Stimulated activated naive B cell treated with anti-CD40 and anti-IgM and Interleukin-4, amounts not matched to agents 10 μg/mL and 1 μg/mL and 100 μg/mL, for 72 hours (primary cell): ENCODE measurements around the gene TMEM218.

Experiments used
- ATAC-seq, 2 donors: fragments of 150-1000 bp; cut with Tn5 transposase; replicated peaks; 2 replicates each; pipeline ENCODE4 v1.10.0; 2021; ENCODE audit warnings: moderate library complexity in 1 of 2
- DNase-seq: peaks from one replicate; pipeline ENCODE4 v3.0.0; 2021
- H3K27ac Mint-ChIP-seq: one replicate; pipeline ENCODE4 v1.8.0; 2022; ENCODE audit warnings: mild to moderate bottlenecking, mixed read lengths
- H3K27me3 Mint-ChIP-seq, 2 donors: one replicate each; pipeline ENCODE4 v1.8.0; 2022; ENCODE audit warnings: mixed read lengths in 2 of 2
- H3K36me3 Mint-ChIP-seq, 2 donors: one replicate each; pipeline ENCODE4 v1.8.0; 2022; ENCODE audit warnings: mixed read lengths in 2 of 2, mild to moderate bottlenecking in 1 of 2
- H3K4me1 Mint-ChIP-seq, 2 donors: one replicate each; pipeline ENCODE4 v1.8.0; 2022; ENCODE audit warnings: mixed read lengths in 2 of 2, mild to moderate bottlenecking in 1 of 2
- H3K4me3 Mint-ChIP-seq, 2 donors: one replicate each; pipeline ENCODE4 v1.8.0; 2022; ENCODE audit warnings: mild to moderate bottlenecking in 2 of 2, mixed read lengths in 2 of 2, moderate library complexity in 1 of 2
- H3K9me3 Mint-ChIP-seq, 2 donors: one replicate each; pipeline ENCODE4 v1.8.0; 2022; ENCODE audit warnings: mixed read lengths in 2 of 2, mild to moderate bottlenecking in 1 of 2

Gene TMEM218

DNA sequence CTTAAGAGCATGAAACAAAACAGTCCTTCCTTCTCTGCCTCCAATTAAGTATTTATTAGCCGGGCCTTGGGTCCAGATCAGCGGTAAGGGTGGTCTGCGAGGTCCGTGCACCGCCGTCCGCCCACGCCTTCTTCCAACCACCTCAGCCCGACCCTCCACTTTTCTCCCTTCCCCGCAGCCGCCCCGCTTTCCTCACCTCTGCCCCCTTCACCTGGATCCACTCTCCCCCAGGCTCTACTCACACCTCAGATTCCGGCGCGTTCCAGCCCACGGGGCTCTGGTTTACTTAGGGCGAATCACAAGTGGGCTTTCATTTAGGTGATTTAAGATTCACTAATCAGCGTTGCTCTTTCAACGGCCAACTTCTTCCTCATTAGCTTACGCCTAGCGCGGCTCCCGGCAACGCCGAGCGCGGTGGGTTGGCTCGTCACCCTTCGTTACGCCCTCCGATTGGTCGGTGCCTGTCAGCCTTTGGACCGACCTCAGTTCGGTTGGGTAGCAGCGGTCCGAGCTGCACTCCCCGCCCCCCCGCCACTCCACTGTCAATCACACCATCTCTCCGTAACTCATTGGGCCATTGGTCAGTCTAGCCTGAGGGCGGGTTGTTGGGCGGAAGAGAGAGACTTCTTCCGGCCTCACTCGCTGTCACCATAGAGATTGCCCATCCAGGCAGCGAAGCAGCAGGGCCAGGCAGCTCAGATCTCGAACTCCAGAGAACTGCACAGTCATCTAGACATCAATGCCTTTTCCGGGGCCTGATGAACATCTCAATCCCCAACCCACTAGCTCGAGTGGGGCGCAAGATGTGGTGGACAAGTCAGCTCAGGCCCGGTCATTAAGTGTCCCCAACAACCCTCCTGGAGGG is at the start of gene TMEM218:
Gene TMEM218 (minus strand): TSS at position 284 of the 865 bp plus-strand sequence. CDS start 9,385 bp downstream, outside the sequence.
- peak within 1 kb of the TSS; percentile 90 to 100 for H3K4me3 Mint-ChIP-seq
- peak within 1 kb of the TSS; percentile 94 for H3K27ac Mint-ChIP-seq
- ATAC-seq, result peak; percentile 97 to 98
- H3K27me3 Mint-ChIP-seq, result peaks cover 0 to 12% of the 10 kb centered on the region in 2 donors
- peaks cover 7 to 11% of the 10 kb centered on the region in 2 donors for H3K36me3 Mint-ChIP-seq
- peaks cover 8 to 13% of the 10 kb centered on the region in 2 donors for H3K4me1 Mint-ChIP-seq
- peak; percentile 98 for DNase-seq
- peaks cover 4 to 5% of the 10 kb centered on the region in 2 donors for H3K9me3 Mint-ChIP-seq

DNA sequence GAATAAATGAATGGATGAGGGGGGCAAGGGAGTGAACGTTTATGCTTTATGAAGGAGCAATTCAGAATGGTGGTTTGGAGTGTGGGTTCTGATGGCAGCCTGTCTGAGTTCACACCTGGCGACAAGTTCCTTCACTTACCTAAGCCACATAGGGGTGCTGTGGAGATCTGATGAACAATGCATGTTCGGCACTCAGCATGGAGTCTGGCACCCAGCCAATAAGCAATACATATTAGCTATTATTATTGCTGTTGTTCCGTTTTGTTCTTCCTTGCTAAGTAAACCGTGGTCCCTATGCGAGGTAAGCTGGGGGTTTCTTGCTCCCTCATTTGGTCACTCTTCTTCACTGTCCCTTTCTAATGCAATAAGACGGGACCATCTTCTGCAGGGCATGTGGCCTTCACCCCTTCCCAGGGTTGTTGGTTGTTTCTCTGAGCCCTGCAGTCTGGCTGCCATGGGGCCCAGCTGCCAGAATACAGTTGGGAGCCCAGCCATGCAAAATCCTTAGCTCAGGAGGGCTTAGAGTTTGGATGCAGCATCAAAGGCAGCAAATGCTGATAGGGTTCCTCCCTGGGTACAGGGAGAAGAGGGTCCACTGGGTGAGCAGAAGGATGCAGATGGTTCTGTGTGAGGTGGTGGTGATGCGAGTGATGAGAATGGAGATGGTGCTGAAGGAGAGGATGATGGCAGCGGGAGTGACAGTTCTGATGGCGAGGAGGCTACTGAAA is 46.7 kb upstream of the TMEM218 start:
- Mint-ChIP-seq H3K27ac (no peak overlapping the region), H3K4me3 (no peak overlapping the region), H3K9me3 (no peaks in the 10 kb centered on the region), H3K4me1 (no peaks in the 10 kb centered on the region), H3K36me3 (no peaks in the 10 kb centered on the region), H3K27me3 (peaks cover 74 to 75% of the 10 kb centered on the region in 2 donors)
- ATAC-seq, result no peak
- DNase-seq, result no peak

DNA sequence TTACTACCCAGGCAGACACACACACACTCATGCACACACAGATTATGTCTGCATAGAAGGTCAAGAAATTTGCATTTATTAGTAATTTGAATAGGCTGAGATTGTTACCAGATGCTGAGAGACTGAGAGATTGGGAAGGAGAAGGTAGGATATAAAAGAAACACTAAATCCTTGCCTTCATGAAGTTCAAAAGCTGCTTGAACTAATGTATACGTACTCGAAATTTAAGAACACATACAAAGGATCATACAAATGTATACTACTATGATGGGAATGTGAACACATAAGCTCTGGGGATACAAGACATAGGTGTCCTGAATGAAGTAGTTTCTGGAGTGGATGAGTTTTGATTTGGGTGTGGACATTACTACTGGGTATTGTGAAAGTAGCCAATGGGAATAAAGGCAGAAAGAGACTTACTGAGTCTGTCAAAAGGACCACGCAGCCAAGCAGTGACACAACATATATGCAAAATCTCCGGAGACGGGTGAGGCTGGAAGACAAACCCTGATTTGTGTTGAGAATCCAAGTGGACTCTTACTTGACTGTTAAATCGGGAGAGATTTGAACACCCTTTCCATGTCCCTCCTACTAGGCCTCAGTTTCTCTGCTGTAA is 45.8 kb upstream of the TMEM218 start:
- Mint-ChIP-seq H3K4me3 (no peak overlapping the region), H3K9me3 (no peaks in the 10 kb centered on the region), H3K4me1 (no peaks in the 10 kb centered on the region), H3K27ac (no peak overlapping the region), H3K36me3 (no peaks in the 10 kb centered on the region), H3K27me3 (peaks cover 70 to 73% of the 10 kb centered on the region in 2 donors)
- ATAC-seq (no peak), DNase-seq (no peak)

GRCh38 chr11:125156346-125157117 is 45.1 kb upstream of the TMEM218 start:
- ATAC-seq, result no peak
- Mint-ChIP-seq H3K27me3 (peaks cover 69 to 72% of the 10 kb centered on the region in 2 donors), H3K4me1 (no peaks in the 10 kb centered on the region)

GRCh38 chr11:125155767-125156166 is 44.3 kb upstream of the TMEM218 start:
- Mint-ChIP-seq H3K4me3 (no peak overlapping the region), H3K27me3 (peaks cover 65 to 73% of the 10 kb centered on the region in 2 donors), H3K4me1 (no peaks in the 10 kb centered on the region), H3K9me3 (no peaks in the 10 kb centered on the region), H3K36me3 (no peaks in the 10 kb centered on the region), H3K27ac (no peak overlapping the region)
- DNase-seq (no peak), ATAC-seq (no peak)

More at GRCh38 chr11:125156346-125157117, 45.1 kb upstream of the TMEM218 start:
- no peak for DNase-seq
- Mint-ChIP-seq H3K27ac (no peak overlapping the region), H3K36me3 (no peaks in the 10 kb centered on the region), H3K9me3 (no peaks in the 10 kb centered on the region), H3K4me3 (no peak overlapping the region)

GRCh38 chr11:125155100-125155444 is 43.6 kb upstream of the TMEM218 start:
- Mint-ChIP-seq H3K4me3 (no peak overlapping the region), H3K27me3 (peaks cover 60 to 71% of the 10 kb centered on the region in 2 donors)
- ATAC-seq, result no peak

DNA sequence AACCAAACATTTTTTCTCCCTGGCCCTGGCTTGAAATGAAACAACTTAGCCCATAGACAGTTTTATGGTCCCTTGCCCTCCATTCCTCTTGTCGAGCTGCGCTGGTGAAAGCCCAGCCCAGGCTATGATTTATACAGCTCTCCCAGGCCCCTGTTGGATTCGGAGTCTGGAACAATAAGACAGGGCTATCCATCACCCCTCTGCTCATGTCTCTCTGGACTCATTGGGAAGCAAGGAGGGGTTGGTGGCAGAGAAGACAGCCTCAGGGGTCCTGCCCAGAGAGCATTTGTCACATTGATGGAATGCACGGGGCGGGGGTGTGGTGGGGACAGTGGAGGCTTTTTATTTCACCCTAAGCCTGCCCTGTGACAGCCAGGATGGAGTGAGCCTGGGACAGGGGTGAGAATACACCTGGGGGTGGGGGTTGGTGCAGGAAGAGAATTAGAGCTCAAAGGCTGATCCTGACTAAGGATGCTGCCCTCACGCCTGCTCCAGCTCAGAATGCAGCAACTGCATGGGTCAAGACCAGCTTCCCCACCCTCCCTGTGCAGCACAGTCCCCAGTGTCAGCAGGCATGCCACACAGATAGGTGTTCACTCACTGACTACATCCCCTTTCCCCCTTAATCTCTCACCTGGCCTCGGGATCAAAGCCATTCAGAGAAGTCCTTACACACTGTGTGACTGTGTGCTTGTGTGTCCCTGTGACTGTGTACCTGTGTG is 43.1 kb upstream of the TMEM218 start:
- H3K9me3 Mint-ChIP-seq, result no peaks in the 10 kb centered on the region
- H3K4me3 Mint-ChIP-seq, result no peak overlapping the region
- no peaks in the 10 kb centered on the region for H3K4me1 Mint-ChIP-seq
- ATAC-seq (no peak), DNase-seq (no peak)
- H3K36me3 Mint-ChIP-seq, result no peaks in the 10 kb centered on the region
- peaks cover 60 to 71% of the 10 kb centered on the region in 2 donors for H3K27me3 Mint-ChIP-seq
- no peak overlapping the region for H3K27ac Mint-ChIP-seq

More at GRCh38 chr11:125155100-125155444, 43.6 kb upstream of the TMEM218 start:
- no peak for DNase-seq
- Mint-ChIP-seq H3K4me1 (no peaks in the 10 kb centered on the region), H3K27ac (no peak overlapping the region), H3K9me3 (no peaks in the 10 kb centered on the region), H3K36me3 (no peaks in the 10 kb centered on the region)

DNA sequence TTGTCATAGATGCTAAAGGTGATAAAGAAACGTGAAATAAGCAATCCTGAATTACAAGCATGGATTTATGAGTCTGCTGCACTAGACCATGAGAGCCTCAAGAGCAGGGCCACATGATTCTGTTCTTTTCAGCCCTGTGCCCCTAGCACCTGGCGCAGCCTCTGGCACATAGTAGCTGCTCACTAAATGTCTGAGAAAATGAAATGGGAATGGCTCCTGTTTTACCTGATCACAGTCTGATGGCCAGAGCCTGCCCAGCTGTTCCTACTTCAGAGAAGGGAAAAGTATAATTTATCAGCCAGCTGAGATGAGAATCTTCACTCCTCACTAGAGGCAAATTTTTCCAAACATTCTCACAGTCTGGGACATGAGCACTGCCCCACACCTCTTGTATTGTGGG is 42.4 kb upstream of the TMEM218 start:
- ATAC-seq, result no peak
- Mint-ChIP-seq H3K4me1 (no peaks in the 10 kb centered on the region), H3K27me3 (peaks cover 59 to 66% of the 10 kb centered on the region in 2 donors), H3K27ac (no peak overlapping the region), H3K9me3 (no peaks in the 10 kb centered on the region), H3K36me3 (no peaks in the 10 kb centered on the region), H3K4me3 (no peak overlapping the region)
- no peak for DNase-seq

DNA sequence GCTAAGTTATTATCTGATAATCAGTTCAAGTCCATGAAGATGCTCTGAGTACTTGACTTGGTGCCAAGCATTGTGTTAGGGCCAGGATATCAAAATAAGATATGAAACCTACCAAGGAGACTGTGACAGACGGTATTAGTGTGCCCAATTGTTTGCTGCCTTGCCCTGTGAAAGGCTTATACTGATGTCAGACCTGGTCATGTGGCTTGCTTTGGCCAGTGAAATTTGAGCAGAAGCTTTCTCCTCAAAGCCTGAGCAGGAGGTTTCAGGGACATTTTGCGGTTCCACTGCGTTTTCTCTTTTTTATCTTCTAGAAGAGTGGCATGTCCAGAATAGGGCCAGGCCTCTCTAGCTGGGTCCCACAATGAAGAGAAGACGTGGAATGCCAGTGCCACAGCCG is 37.3 kb upstream of the TMEM218 start:
- Mint-ChIP-seq H3K9me3 (no peaks in the 10 kb centered on the region), H3K4me1 (no peaks in the 10 kb centered on the region), H3K27me3 (peaks cover 26 to 59% of the 10 kb centered on the region in 2 donors), H3K36me3 (no peaks in the 10 kb centered on the region), H3K4me3 (no peak overlapping the region), H3K27ac (no peak overlapping the region)
- DNase-seq (no peak), ATAC-seq (no peak)

GRCh38 chr11:125148011-125148410 is 36.6 kb upstream of the TMEM218 start:
- no peaks in the 10 kb centered on the region for H3K36me3 Mint-ChIP-seq
- ATAC-seq (no peak), DNase-seq (no peak)
- H3K4me1 Mint-ChIP-seq, result no peaks in the 10 kb centered on the region
- no peak overlapping the region for H3K4me3 Mint-ChIP-seq
- no peak overlapping the region for H3K27ac Mint-ChIP-seq
- H3K27me3 Mint-ChIP-seq, result peaks cover 20 to 60% of the 10 kb centered on the region in 2 donors
- H3K9me3 Mint-ChIP-seq, result no peaks in the 10 kb centered on the region

DNA sequence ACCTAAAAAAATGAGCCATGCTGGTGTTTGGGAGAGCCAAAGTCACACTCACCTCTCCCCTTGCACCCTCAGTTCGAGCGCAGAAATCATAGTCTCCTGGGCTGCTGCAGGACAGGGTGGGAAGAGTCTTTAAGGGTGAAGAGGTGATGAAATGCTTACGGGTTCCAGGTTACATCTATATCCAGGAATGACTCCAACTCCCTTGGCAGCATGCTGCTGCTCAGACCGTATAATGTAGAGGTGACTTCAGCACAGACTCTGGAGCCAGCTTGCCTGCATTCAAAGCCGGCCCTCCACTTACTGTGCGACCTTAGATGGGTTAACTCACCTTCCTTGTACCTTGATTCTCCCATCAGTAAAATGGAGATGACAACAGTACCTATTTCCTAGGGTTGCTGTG is 35.9 kb upstream of the TMEM218 start:
- no peaks in the 10 kb centered on the region for H3K4me1 Mint-ChIP-seq
- no peaks in the 10 kb centered on the region for H3K9me3 Mint-ChIP-seq
- peaks cover 16 to 64% of the 10 kb centered on the region in 2 donors for H3K27me3 Mint-ChIP-seq
- no peak for DNase-seq
- H3K4me3 Mint-ChIP-seq, result no peak overlapping the region
- H3K27ac Mint-ChIP-seq, result no peak overlapping the region
- H3K36me3 Mint-ChIP-seq, result no peaks in the 10 kb centered on the region
- no peak for ATAC-seq

- Mint-ChIP-seq H3K36me3 (no peaks in the 10 kb centered on the region), H3K4me3 (no peak overlapping the region), H3K4me1 (peaks cover 3 to 6% of the 10 kb centered on the region in 2 donors), H3K9me3 (no peaks in the 10 kb centered on the region), H3K27me3 (peaks cover 18 to 67% of the 10 kb centered on the region in 2 donors), H3K27ac (no peak overlapping the region)
- ATAC-seq (no peak), DNase-seq (no peak)
These were observed 34.8 kb upstream of the TMEM218 start for GRCh38 chr11:125146232-125146631.

DNA sequence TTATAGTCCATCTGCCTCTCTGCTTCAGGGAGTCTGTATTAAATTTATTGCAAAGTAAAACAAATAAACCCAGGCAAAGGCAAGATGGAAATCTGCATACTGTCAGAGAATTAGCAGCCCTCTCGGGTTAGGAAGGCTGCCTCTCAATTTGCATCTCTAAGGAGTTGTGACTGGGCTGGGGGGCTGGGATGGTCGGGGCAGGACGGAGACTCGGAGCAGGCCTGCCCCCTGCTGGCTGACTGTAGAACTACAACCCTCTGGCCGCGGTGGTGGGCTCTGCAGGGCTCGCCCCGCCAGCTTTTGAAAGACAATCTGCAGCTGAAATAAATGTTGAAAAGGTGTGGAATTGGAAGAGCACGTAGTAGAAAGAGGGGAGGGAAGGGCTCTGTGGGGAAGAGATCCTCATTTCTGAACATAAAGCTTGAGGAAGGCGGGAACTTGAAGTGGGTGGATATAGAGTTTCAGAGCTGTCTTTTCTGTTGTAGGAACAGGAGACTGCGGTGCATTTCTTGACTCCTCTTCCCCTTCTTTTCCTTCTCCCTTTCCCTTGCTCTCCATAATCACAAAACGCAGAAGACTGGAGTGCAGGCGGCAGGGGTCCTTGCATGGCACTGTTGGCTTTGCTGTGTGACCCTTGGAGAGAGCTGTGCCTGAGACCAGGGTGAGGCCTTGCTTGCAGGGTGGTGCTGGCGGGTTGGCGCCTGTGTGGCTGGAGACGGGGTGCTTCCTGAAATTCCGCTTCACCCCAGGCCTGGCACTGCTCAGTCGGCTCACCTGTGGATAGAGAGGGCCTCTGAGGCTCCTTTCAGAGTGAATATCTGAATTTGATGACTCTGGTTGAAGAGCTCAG is 30.5 kb upstream of the TMEM218 start:
- no peak overlapping the region for H3K4me3 Mint-ChIP-seq
- H3K27ac Mint-ChIP-seq, result no peak overlapping the region
- peaks cover 32 to 81% of the 10 kb centered on the region in 2 donors for H3K27me3 Mint-ChIP-seq

More for the DNA sequence above, 30.5 kb upstream of the TMEM218 start:
- no peaks in the 10 kb centered on the region for H3K36me3 Mint-ChIP-seq
- peaks cover 3 to 6% of the 10 kb centered on the region in 2 donors for H3K4me1 Mint-ChIP-seq
- no peaks in the 10 kb centered on the region for H3K9me3 Mint-ChIP-seq
- DNase-seq, result peak; percentile 14
- ATAC-seq, result peak; percentile 87 to 89
